T-helper 17 cell (primary cell): ENCODE measurements around the gene XXYLT1. TPM values are rescaled to one million over a fixed set of nuclear protein-coding genes. Genes with fewer than 3 reads are reported as not detected.
A peak's percentile ranks its signal among the peaks of the same experiment; 100 is the strongest.

Experiments
- ATAC-seq: fragments of 150-1000 bp; cut with Tn5 transposase; 2 replicates; pipeline ENCODE4 v1.10.0; 2021; ENCODE audit warnings: mild to moderate bottlenecking, moderate library complexity
- DNase-seq, 3 donors: peaks; one replicate each; pipeline versions ENCODE4 v3.0.0 to v3.0.0-alpha.2; 2020 to 2021
- H3K9me3 ChIP-seq: one replicate; pipeline ENCODE4 v1.7.0; 2013; ENCODE audit warnings: low read length, mild to moderate bottlenecking; ENCODE audit not compliant: control insufficient read depth, poor library complexity, severe bottlenecking
- H3K27ac Mint-ChIP-seq: one replicate; pipeline ENCODE4 v1.8.0; 2022; ENCODE audit warnings: mild to moderate bottlenecking, moderate library complexity, mixed read lengths
- H3K27me3 Mint-ChIP-seq: one replicate; pipeline ENCODE4 v1.8.0; 2022; ENCODE audit warnings: mixed read lengths
- H3K36me3 Mint-ChIP-seq: one replicate; pipeline ENCODE4 v1.8.0; 2022; ENCODE audit warnings: low read depth, mixed read lengths
- H3K4me1 Mint-ChIP-seq: one replicate; pipeline ENCODE4 v1.8.0; 2022; ENCODE audit warnings: mild to moderate bottlenecking, mixed read lengths
- H3K4me3 Mint-ChIP-seq: one replicate; pipeline ENCODE4 v1.8.0; 2022; ENCODE audit warnings: mild to moderate bottlenecking, moderate library complexity, mixed read lengths
- total RNA-seq, 4 donors: library from RNA in 2 of 4; stranded (reverse) in 2 of 4; gene quantifications; one replicate each; pipeline ENCODE4 v1.2.3 and lab custom pipeline; 2022 to 2026

The XXYLT1 gene
- total RNA-seq, 2 donors from 2014 or later = 7.6 to 7.7 TPM

DNA sequence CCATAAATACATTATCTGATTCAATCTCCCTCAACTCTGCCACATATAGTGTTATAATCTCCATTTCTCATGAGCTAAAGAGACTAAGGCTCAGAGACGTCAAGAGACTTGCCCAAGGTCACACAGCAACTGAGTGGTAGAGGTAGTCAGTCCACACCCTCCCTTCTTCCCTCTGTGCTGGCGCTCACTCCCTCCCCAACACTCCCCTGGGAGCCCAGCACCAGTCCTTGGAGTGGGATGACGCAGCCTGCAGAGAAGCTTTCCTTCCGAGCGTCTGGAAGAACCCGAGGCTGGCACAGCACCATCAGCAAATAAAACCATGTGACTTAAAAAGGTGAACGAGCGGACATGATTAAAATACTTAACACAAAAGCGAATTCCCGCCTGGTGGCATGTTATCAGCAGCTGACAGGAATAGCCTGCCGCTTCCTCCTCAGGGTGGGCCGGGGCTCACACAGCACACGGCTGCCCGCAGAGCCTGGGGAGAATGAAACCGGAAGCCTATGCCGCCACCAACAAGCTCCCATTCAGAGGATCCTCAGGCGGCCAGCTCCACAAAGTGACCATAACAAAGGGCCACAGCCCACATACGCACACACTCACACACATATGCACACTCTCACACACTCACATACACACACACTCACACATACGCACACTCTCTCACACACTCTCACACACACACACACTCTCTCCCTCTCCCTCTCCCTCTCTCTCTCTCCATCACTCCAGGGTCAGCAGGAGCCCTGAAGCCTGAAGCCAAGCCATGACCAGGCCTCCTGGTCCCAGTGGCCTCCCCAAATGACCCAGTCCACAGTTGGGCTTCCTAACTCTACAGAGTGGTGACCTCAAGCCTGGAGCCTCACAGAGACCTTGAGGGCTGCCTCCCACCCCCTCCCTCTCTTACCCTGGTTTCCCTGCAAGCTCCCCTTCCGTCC, 120.5 kb downstream of the XXYLT1 start:
- no peaks in the 10 kb centered on the region for H3K9me3 ChIP-seq
- H3K4me1 Mint-ChIP-seq = peaks cover 38% of the 10 kb centered on the region
- H3K27me3 Mint-ChIP-seq = no peaks in the 10 kb centered on the region
- H3K4me3 Mint-ChIP-seq = peak overlapping the region; percentile 92
- peak; percentile 68 for ATAC-seq
- peak overlapping the region; percentile 94 for H3K27ac Mint-ChIP-seq
- H3K36me3 Mint-ChIP-seq = peaks cover 7% of the 10 kb centered on the region
- no peak for DNase-seq

GRCh38 chr3:195149292-195150030, 121.5 kb downstream of the XXYLT1 start:
- H3K9me3 ChIP-seq = no peaks in the 10 kb centered on the region
- ATAC-seq (no peak), DNase-seq (no peak)
- peak overlapping the region; percentile 90 for H3K4me3 Mint-ChIP-seq
- H3K36me3 Mint-ChIP-seq = peaks cover 9% of the 10 kb centered on the region
- H3K4me1 Mint-ChIP-seq = peaks cover 36% of the 10 kb centered on the region
- no peaks in the 10 kb centered on the region for H3K27me3 Mint-ChIP-seq
- peak overlapping the region; percentile 94 for H3K27ac Mint-ChIP-seq

DNA sequence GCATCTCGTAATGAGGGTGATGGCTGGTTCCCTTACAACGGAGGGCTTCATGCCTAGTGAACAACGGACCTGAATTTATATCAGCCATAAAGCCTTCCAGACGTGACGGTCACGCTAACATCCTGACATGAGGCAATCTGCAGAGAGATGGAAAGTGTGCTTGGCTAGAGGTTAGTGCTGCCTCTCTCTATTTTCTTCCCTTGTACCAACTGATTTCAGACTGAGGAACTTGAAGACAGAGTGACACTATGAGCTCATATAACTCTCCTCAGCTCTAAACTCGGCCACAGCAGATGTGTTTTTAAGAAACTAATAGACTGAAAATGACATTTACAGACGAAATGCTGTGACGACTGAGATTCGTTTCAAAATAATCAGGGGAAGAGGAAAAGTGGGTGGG, 122.4 kb downstream of the XXYLT1 start:
- ATAC-seq (peak; percentile 13), DNase-seq (no peak)
- H3K9me3 ChIP-seq = no peaks in the 10 kb centered on the region
- Mint-ChIP-seq H3K27me3 (no peaks in the 10 kb centered on the region), H3K27ac (peak overlapping the region; percentile 94), H3K36me3 (peaks cover 5% of the 10 kb centered on the region), H3K4me1 (peaks cover 32% of the 10 kb centered on the region), H3K4me3 (peak overlapping the region; percentile 90)

DNA sequence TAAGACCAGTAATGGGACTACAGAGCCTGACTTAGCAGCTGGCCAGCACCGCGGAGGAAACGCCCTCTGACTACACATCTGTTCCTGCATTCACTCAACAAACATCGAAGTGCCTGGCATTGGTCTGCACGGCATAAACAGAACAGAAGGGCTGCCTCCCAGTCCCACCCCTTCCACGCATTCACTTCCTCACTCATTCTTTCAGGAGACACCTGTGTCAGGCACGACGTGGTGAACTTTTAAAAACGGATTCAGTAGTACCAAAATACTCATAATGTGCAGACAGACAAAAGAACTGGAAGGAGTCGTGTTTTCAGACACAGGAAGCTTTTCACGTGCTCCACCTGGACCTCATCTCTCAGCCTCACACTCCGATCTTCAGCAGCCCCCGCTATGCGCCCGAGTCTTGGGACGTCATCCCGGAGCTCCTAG, 123.3 kb downstream of the XXYLT1 start:
- H3K9me3 ChIP-seq = no peaks in the 10 kb centered on the region
- peak; percentile 71 for ATAC-seq
- peaks cover 5% of the 10 kb centered on the region for H3K36me3 Mint-ChIP-seq
- no peak for DNase-seq
- H3K27ac Mint-ChIP-seq = peak overlapping the region; percentile 94
- H3K27me3 Mint-ChIP-seq = no peaks in the 10 kb centered on the region
- H3K4me3 Mint-ChIP-seq = peak overlapping the region; percentile 90
- H3K4me1 Mint-ChIP-seq = peaks cover 30% of the 10 kb centered on the region

DNA sequence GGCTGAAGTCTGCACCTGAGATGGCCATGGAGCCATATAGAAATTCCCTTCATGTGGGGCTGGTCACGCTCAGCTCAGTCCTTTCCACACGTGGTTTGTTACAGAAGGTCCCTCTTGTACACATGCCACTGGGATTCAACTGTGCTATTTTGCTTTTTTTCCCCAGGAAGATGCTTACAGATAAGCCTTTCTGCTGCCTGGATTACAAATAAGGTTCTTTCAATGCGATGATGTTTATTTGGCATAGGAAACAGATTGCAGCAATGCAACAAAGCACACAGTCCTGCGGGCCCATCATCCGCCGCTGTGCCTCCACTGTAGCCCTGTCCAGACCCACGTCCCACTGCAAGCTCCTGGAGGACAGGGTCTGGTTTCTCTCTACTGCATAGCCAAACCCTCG, 124.8 kb downstream of the XXYLT1 start:
- Mint-ChIP-seq H3K4me1 (peaks cover 30% of the 10 kb centered on the region), H3K36me3 (peaks cover 5% of the 10 kb centered on the region), H3K27me3 (no peaks in the 10 kb centered on the region), H3K4me3 (no peak overlapping the region), H3K27ac (no peak overlapping the region)
- ATAC-seq (no peak), DNase-seq (no peak)
- H3K9me3 ChIP-seq = peaks cover 3% of the 10 kb centered on the region

DNA sequence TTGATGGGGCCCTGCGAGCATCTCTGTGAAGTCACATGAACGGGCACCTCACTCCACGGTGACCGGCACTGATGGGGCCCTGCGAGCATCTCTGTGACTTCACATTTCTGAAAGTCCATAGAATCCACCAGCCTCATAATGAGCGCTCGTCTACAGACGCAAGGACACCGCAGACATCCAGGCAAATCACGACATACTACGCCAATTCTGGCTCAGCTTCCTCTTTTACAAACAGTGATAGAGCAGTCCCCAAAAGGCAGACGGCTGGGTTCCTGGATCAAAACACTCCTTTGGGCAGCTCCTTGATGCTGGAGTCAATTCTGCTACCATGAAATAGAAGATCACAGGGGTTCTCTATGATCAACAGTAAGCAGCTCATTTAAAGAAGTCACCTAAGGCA, 125.4 kb downstream of the XXYLT1 start:
- Mint-ChIP-seq H3K4me3 (no peak overlapping the region), H3K27me3 (no peaks in the 10 kb centered on the region), H3K27ac (no peak overlapping the region), H3K4me1 (peaks cover 27% of the 10 kb centered on the region), H3K36me3 (peaks cover 3% of the 10 kb centered on the region)
- DNase-seq (no peak), ATAC-seq (no peak)
- peaks cover 5% of the 10 kb centered on the region for H3K9me3 ChIP-seq

DNA sequence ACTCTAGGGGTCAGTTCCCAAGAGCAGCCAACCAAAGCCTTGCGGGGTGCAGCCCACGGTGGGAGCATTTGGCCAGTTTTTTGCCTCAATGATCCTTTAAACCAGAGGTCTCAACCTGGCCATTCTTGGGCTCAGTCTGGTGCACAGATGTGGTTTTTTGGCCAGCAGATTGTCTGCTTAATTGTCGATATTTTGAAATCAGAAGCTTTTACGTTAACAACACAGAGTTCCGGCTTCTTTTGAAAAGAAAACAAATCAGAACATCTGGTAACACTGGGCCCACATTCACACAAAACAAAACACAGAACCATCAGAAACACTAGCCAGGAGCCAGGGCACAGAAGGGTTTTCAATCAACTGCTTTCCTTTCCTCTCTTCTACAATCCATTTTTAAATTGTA, 127.7 kb downstream of the XXYLT1 start:
- ATAC-seq (no peak), DNase-seq (no peak)
- H3K9me3 ChIP-seq = peaks cover 5% of the 10 kb centered on the region
- peaks cover 2% of the 10 kb centered on the region for H3K36me3 Mint-ChIP-seq
- no peaks in the 10 kb centered on the region for H3K27me3 Mint-ChIP-seq
- no peak overlapping the region for H3K27ac Mint-ChIP-seq
- H3K4me1 Mint-ChIP-seq = peaks cover 10% of the 10 kb centered on the region
- no peak overlapping the region for H3K4me3 Mint-ChIP-seq

GRCh38 chr3:195142519-195142918, 128.4 kb downstream of the XXYLT1 start:
- no peak overlapping the region for H3K4me3 Mint-ChIP-seq
- peaks cover 5% of the 10 kb centered on the region for H3K9me3 ChIP-seq
- no peak for DNase-seq
- peaks cover 4% of the 10 kb centered on the region for H3K4me1 Mint-ChIP-seq
- H3K27me3 Mint-ChIP-seq = no peaks in the 10 kb centered on the region
- H3K36me3 Mint-ChIP-seq = peaks cover 2% of the 10 kb centered on the region
- H3K27ac Mint-ChIP-seq = no peak overlapping the region
- ATAC-seq = no peak

DNA sequence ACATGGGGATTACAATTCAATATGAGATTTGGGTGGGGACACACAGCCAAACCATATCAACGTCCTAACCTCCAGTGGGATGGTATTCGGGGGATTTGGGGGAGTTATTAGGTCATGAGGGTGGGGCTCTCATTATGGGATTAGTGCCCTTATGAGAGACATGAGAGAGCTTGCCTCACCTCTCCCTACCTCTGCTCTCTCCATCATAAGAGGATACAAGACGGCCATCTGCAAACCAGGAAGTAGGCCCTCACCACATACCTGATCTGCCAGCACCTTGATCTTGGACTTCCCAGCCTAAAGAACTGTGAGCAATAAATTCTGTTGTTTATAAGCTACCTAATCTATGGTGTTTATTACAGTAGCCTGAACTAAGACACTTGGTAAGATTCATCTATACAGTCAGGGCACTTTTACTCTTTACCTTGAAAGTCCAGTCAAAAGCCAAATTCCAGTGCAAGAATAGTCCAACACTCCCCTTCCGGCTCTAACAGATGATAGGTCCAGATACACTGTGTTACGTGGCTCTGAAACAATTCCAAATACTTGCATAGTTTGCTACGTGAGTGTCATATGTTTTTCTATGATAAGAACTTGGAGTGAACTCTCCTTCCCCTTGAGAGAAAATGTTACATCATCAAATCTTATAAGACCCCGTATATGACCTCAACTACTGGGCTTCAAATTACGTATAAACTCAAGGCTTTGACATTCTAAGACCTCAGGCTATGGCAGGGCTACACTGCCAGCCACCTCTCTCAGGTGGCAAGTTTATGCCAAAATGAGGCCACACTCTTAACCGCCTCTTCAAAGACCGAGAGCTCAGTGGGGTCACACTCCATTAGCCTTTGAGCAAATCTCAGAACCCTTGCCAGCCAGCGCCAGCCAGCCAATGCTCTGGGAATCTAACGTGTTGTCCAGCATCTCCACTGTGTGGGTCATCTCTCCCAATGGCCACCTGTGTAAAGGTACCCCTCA, 129.9 kb downstream of the XXYLT1 start:
- no peak overlapping the region for H3K27ac Mint-ChIP-seq
- peaks cover 2% of the 10 kb centered on the region for H3K4me1 Mint-ChIP-seq
- DNase-seq (no peak), ATAC-seq (no peak)
- H3K27me3 Mint-ChIP-seq = no peaks in the 10 kb centered on the region
- peaks cover 2% of the 10 kb centered on the region for H3K36me3 Mint-ChIP-seq
- no peak overlapping the region for H3K4me3 Mint-ChIP-seq
- peaks cover 5% of the 10 kb centered on the region for H3K9me3 ChIP-seq

DNA sequence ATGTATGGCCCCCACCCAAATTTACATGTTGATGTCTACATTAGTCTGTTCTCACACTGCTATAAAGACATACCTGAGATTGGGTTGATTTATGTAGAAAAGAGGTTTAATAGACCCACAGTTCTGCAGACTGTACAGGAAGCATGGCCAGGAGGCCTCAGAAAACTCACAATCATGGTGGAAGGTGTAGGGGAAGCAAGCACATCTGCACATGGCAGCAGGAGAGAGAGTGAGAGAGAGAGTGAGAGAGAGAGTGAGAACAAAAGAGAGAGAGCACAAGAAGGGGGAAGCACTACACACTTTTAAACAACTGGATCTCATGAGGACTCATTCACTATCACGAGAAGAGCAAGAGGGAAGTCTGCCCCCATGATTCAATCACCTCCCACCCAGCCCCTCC, 130.5 kb downstream of the XXYLT1 start:
- H3K9me3 ChIP-seq = peaks cover 5% of the 10 kb centered on the region
- Mint-ChIP-seq H3K36me3 (peaks cover 2% of the 10 kb centered on the region), H3K4me3 (no peak overlapping the region), H3K27ac (no peak overlapping the region), H3K4me1 (peaks cover 2% of the 10 kb centered on the region), H3K27me3 (no peaks in the 10 kb centered on the region)
- ATAC-seq (no peak), DNase-seq (no peak)

DNA sequence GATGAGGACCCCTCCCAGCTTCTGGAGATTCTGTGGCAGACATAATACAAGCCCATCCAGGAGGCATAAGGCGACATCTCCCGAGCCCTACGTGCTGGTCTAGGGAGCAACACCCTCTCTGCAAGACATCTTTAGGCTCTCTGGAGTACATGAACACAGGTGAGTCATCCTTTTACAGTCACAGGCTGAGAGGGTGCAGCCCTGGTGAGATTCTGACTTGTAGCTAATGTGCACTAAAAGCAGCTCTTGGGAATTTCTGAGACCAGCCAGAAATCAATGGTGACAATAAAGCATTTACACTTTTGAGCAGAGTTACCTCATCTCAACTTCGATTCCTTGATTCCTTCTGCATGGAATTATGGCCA, 131.1 kb downstream of the XXYLT1 start:
- no peak overlapping the region for H3K27ac Mint-ChIP-seq
- H3K36me3 Mint-ChIP-seq = peaks cover under 1% of the 10 kb centered on the region

DNA sequence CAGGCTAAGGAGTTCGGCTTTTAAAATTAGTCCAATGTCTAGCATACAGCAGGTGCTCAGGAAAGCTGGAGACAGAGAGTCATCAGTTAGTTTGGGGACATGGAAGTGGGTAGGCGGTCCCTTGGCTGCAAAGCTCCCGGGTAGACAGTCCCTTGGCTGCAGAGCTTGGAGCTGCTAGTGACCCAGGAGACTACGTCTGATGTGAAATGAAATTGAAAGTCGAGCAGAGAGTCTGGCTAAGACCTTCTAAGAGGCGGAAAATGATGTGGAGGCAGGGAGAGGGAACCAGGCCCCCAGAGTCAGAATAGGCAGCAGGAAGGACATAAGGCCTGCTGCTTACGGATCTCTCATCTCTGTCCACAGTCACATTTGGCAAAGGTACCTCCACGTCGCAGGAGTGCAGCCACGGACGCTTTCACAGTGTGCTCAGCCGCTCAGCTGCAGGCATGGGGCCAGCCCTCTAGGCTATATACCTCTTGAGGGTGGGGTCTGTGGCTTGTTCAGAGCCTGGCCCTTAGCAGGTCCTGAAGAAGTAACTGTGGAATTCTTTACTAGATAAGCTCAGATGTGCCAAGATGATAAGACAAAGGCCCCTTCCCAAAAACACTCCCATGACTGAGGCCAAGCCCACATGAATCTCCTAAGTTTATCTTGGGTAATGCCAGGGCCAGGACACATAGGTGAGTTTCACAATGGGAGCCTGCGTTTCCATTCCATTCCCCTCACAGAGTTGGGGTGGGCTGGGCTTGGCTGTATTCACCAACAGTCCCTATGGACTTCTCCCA, 131.7 kb downstream of the XXYLT1 start:
- Mint-ChIP-seq H3K36me3 (no peaks in the 10 kb centered on the region), H3K4me3 (no peak overlapping the region), H3K27ac (peak overlapping the region; percentile 19), H3K4me1 (peaks cover 2% of the 10 kb centered on the region), H3K27me3 (peaks cover 4% of the 10 kb centered on the region)
- DNase-seq (no peak), ATAC-seq (no peak)
- peaks cover 5% of the 10 kb centered on the region for H3K9me3 ChIP-seq

More for the DNA sequence above, 131.1 kb downstream of the XXYLT1 start:
- Mint-ChIP-seq H3K4me1 (peaks cover 2% of the 10 kb centered on the region), H3K27me3 (peaks cover under 1% of the 10 kb centered on the region), H3K4me3 (no peak overlapping the region)
- H3K9me3 ChIP-seq = peaks cover 5% of the 10 kb centered on the region
- DNase-seq = no peak
- no peak for ATAC-seq
